Measurements from ENCODE around the gene DKKL1.
A peak's percentile ranks its signal among the peaks of the same experiment; 100 is the strongest.

DKKL1 gene

DNA sequence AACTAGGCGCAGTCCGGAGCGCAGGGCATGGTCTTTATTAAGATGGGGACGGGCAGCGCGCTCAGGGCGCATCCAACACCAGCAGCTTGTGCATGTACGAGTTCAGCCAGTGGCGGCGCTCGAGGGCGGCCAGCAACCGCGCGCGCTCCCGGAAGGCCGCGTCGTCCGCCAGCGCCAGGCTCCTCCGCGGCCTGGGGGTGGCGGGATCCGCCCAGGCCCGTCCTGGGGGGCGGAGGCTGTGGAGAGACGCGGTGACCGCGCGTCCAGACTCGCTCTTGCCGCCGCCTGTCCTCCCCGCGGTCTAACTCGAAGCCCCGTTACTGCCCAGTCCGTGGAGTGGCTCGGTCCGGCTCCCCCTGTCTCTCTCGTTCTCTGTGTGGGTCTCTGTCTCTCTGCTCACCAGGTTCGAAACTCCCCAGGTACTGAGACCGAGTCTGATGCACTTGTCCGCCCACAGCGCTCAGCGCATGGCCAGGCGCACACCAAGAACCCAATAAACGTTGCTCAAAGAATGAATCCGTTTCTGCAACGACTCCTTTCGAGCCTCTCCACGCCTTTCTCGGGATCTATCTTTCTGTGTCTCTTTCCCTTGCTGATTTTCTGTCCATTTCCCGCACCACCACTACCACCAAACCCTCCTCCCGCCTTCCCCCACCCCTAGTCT lies 58.9 kb downstream of the DKKL1 start:
- peak; percentile 40 for DNase-seq

DNA sequence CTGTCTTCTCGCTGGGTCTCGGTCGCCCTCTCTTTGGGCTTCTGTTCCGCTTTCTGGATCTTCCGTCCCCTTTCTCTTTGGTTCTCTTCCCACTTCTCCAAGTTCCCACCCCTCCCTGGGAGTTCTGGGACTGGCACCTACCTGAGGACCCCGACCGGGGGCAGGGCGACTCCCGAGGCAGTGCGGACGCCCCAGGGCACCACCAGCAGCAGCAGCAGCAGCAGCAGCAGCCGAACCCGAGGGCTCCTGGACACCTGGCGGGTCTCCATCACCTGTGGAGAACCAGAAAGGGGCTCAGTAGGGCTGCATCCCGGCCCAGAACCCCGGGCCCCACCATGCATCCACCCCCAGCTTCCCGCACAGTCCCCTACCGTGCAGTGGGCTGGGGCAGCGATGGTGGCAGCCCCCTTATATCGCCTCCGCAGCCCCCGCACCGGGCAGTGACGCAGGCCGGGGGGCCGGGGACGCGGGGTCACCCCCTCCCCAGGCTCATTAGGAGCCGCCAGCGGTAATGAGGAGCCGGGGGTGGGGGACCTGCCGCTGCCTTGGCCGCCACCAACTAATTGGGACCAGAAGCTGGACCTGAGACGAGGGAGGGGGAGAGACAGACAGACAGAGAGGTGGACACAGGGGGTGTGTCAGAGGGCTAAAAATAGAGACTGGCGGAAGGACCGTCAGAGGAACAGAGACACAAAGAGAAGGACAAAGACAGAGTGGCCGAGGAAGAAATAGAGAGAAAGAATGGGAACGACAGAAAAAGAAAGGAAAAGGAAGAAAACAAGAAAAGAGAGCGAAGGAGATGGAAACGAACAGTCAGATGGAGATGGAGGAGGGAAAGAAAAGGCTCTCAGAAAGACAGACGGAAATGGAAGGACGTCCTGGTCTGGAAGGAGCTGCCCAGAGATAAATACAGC lies 59.7 kb downstream of the DKKL1 start, which contains the start of gene PTH2:
Gene PTH2, minus strand, starts transcription at position 371 of the 914 bp plus-strand sequence. Its CDS starts 102 bp downstream, at position 269.
- DNase-seq: no peak

DNA sequence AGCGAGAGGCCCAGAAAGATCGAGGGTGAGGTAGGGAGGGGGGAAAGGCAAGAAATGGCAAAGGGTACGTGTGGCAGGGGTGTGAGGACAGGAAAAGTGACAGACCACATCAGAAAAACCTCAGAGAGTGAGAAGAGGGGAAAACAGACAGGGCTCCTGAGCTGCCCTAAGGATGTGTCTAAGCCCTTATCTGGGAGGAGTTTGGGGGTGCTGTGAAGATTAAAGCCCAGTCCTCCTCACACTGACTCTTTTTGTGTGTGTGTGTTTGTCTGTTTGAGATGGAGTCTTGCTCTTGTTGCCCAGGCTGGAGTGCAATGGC lies 60.3 kb downstream of the DKKL1 start:
- DNase-seq: no peak
